ENCODE results near the gene SENP1. TPM values are rescaled to one million over a fixed set of nuclear protein-coding genes. Genes with fewer than 3 reads are reported as not detected.

SENP1 gene
- total and polyA plus RNA-seq, 2 donors (not counting 3 experiments of a cell fraction or from before 2014, with no cell fraction given): 9.9 to 20.5 TPM

DNA sequence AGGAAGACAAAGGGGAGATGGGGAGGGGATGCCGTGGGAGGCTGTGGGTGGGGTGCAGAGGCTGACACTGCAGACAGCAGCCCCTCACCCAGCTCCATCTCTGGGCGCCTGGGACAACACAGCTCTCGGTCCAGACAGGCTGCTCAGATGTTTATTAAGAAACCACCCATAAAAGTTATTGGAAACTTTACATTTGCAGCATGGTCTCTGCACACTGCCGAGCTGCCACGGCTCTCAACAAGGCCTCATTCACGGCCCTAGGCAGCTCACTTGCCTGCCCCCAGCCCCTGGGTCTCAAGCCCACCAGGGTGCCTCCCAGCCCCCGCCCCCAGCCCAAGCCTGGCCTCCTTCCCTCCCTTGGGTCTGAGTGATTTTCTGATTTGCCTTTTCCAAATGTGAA is 80.6 kb downstream of the SENP1 start:
- Histone ChIP-seq H3K9me3 (replicated peaks; ENCODE audit: control insufficient read depth, insufficient read depth, low read length) (no peaks in the 10 kb centered on the region), H3K4me2 (ENCODE audit: insufficient read depth, low read length) (no peak overlapping the region), H3K27ac (ENCODE audit: insufficient read depth, low read depth, low read length) (no peak overlapping the region), H3K27me3 (ENCODE audit: control insufficient read depth in 2 of 2, insufficient read depth in 2 of 2, low read length in 2 of 2) (peaks cover 7 to 29% of the 10 kb centered on the region in 2 experiments), H3K79me2 (ENCODE audit: control insufficient read depth, insufficient read depth, low read length) (no peaks in the 10 kb centered on the region), H3K9ac (replicated peaks; ENCODE audit: extremely low read depth, insufficient read depth, low read length) (no peak overlapping the region), H3K36me3 (ENCODE audit: control insufficient read depth in 2 of 2, extremely low read depth in 1 of 2, insufficient read depth in 2 of 2, low read length in 2 of 2) (no peaks in the 10 kb centered on the region), H2AFZ (ENCODE audit: low read depth, low read length) (no peak overlapping the region), H3K9me1 (replicated peaks; ENCODE audit: control insufficient read depth, extremely low read depth, insufficient read depth, low read length) (no peaks in the 10 kb centered on the region), H3K4me1 (ENCODE audit: control insufficient read depth, extremely low read depth, insufficient read depth, low read length) (no peaks in the 10 kb centered on the region), H3K4me3 (replicated peaks in 1 of 3; ENCODE audit: insufficient read depth in 1 of 3, low read depth in 1 of 3, low read length in 3 of 3) (no peak overlapping the region), H4K20me1 (replicated peaks; ENCODE audit: control insufficient read depth, extremely low read depth, insufficient read depth, low read length) (no peaks in the 10 kb centered on the region)
- TF ChIP-seq GATA2 (IDR thresholded peaks at IDR 0.05; ENCODE audit: insufficient read depth, insufficient read length, low read depth, low read length) (no peak), JUN (IDR thresholded peaks at IDR 0.05; ENCODE audit: borderline replicate concordance, insufficient read depth, insufficient read length, low read depth) (no peak), EZH2 (IDR thresholded peaks at IDR 0.05; ENCODE audit: borderline replicate concordance, low read depth, low read length, severe bottlenecking) (no peak), FOS (IDR thresholded peaks at IDR 0.05; ENCODE audit: borderline replicate concordance, insufficient read depth, low read length) (no peak), MYC (IDR thresholded peaks at IDR 0.05; ENCODE audit: low read depth, low read length) (no peak)
- TF ChIP-seq, protein P1, sequence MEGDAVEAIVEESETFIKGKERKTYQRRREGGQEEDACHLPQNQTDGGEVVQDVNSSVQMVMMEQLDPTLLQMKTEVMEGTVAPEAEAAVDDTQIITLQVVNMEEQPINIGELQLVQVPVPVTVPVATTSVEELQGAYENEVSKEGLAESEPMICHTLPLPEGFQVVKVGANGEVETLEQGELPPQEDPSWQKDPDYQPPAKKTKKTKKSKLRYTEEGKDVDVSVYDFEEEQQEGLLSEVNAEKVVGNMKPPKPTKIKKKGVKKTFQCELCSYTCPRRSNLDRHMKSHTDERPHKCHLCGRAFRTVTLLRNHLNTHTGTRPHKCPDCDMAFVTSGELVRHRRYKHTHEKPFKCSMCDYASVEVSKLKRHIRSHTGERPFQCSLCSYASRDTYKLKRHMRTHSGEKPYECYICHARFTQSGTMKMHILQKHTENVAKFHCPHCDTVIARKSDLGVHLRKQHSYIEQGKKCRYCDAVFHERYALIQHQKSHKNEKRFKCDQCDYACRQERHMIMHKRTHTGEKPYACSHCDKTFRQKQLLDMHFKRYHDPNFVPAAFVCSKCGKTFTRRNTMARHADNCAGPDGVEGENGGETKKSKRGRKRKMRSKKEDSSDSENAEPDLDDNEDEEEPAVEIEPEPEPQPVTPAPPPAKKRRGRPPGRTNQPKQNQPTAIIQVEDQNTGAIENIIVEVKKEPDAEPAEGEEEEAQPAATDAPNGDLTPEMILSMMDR (IDR thresholded peaks at IDR 0.05; ENCODE audit: extremely low read depth in 1 of 2, insufficient read depth in 1 of 2, low read depth in 1 of 2, low read length in 2 of 2): no peak
- no TSS peak for BruUV-seq (replicated peaks)
- no peak for DNase-seq (ENCODE audit: low read depth, low spot score)
- ChIA-PET CTCF (interaction anchor here (1.3 kb wide), 1 partner anchor 76 kb away, joined by 4 read pairs; no protein-coding TSS in a partner anchor), POLR2A (no interaction called here)
- intact Hi-C loops (cut with micrococcal nuclease): no loop called here
- FAIRE-seq: no peak
- dilution Hi-C loops (cut with MboI; ENCODE audit: extremely low pct_ligation_motif_present, low sequenced_read_pairs): no loop called here
